WERI-Rb-1 (cell line): ENCODE measurements around the gene GGTA1.

ENCODE experiments used
- DNase-seq: peaks from one replicate; pipeline ENCODE4 v3.0.0-alpha.2; 2020
- H3K27ac ChIP-seq: fragments of 250-450 bp; sonication (Bioruptor Pico); 2 replicates; pipeline ENCODE4 v1.5.1; 2020; ENCODE audit warnings: mild to moderate bottlenecking, moderate library complexity
- H3K27me3 ChIP-seq: fragments of 250-450 bp; sonication (Bioruptor Pico); 2 replicates; pipeline ENCODE4 v1.5.1; 2021; ENCODE audit warnings: mild to moderate bottlenecking, low read depth, moderate library complexity; ENCODE audit not compliant: insufficient read depth, severe bottlenecking
- H3K36me3 ChIP-seq: fragments of 250-450 bp; sonication (Bioruptor Pico); 2 replicates; pipeline ENCODE4 v1.5.1; 2020; ENCODE audit warnings: mild to moderate bottlenecking, moderate library complexity
- H3K4me3 ChIP-seq: 2 replicates; pipeline ENCODE4 v1.5.1; 2011; ENCODE audit warnings: low read depth, mild to moderate bottlenecking, control low read depth, low read length
- H3K9me3 ChIP-seq: fragments of 250-450 bp; sonication (Bioruptor Pico); 2 replicates; pipeline ENCODE4 v1.5.1; 2021; ENCODE audit warnings: mild to moderate bottlenecking, moderate library complexity; ENCODE audit not compliant: severe bottlenecking
- CTCF ChIP-seq: IDR thresholded peaks from 2 replicates; pipeline ENCODE4 v1.5.1; 2011; ENCODE audit warnings: low read depth, mild to moderate bottlenecking, control low read depth, inconsistent platforms, low read length

Gene GGTA1

GRCh38 chr9:121476156-121476555, 23.5 kb downstream of the GGTA1 start:
- no peak overlapping the region for H3K27ac ChIP-seq
- H3K36me3 ChIP-seq, result no peaks in the 10 kb centered on the region
- TF ChIP-seq CTCF, result no peak
- H3K27me3 ChIP-seq, result no peaks in the 10 kb centered on the region
- no peaks in the 10 kb centered on the region for H3K9me3 ChIP-seq
- no peak for DNase-seq
- H3K4me3 ChIP-seq, result no peak overlapping the region

- no peak overlapping the region for H3K27ac ChIP-seq
- H3K9me3 ChIP-seq, result no peaks in the 10 kb centered on the region
- no peaks in the 10 kb centered on the region for H3K36me3 ChIP-seq
- no peak overlapping the region for H3K4me3 ChIP-seq
- DNase-seq, result no peak
- TF ChIP-seq CTCF, result no peak
- H3K27me3 ChIP-seq, result no peaks in the 10 kb centered on the region
Measured at GRCh38 chr9:121474231-121474947, 25.3 kb downstream of the GGTA1 start.

GRCh38 chr9:121473229-121473628, 26.4 kb downstream of the GGTA1 start:
- Histone ChIP-seq H3K27me3 (no peaks in the 10 kb centered on the region), H3K9me3 (no peaks in the 10 kb centered on the region), H3K27ac (no peak overlapping the region), H3K36me3 (no peaks in the 10 kb centered on the region), H3K4me3 (no peak overlapping the region)
- no peak for DNase-seq
- no peak for TF ChIP-seq CTCF

DNA sequence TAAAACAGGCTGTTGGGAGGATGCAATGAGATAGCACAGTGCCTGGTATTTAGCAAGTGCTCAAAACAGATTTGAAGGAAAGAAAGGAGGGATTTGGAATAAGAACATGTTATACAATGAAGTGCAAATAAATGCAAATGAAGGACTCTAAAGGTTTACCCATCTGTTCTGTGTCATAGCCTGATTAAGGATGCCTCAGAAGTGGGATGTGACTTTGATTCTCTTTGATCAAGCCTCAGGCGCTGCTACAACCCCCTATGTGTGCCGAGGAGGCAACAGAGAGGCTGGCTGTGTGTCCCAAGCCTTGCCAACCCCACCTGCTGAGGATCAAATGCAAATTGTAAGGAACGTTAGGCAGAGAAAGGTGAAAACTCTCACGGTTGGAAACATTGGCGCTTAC, 27.2 kb downstream of the GGTA1 start:
- H3K27ac ChIP-seq, result no peak overlapping the region
- no peaks in the 10 kb centered on the region for H3K36me3 ChIP-seq
- no peak for TF ChIP-seq CTCF
- H3K4me3 ChIP-seq, result no peak overlapping the region
- H3K9me3 ChIP-seq, result no peaks in the 10 kb centered on the region
- no peak for DNase-seq
- H3K27me3 ChIP-seq, result no peaks in the 10 kb centered on the region

DNA sequence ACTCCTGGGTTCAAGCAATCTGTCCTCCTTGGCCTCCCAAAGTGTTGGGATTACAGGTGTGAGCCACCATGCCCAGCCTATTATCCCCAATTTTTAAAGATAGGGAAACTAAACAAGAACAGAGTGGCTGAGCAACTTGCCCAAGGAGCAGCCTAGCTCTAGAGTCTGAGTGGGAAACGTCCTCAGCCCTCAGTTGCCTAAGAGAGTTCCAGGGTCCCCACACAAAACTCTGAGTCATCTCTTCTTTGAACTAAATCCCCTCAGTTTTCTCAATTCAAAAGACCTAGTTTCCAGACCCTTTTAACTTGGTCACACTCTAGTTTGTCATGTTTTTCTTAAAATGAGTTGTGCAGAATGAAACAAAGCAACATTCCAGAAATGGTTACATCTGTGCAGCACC, 33.5 kb downstream of the GGTA1 start:
- Histone ChIP-seq H3K36me3 (no peaks in the 10 kb centered on the region), H3K4me3 (no peak overlapping the region), H3K27ac (no peak overlapping the region), H3K27me3 (no peaks in the 10 kb centered on the region), H3K9me3 (no peaks in the 10 kb centered on the region)
- no peak for TF ChIP-seq CTCF
- no peak for DNase-seq

- Histone ChIP-seq H3K27ac (no peak overlapping the region), H3K4me3 (no peak overlapping the region), H3K27me3 (no peaks in the 10 kb centered on the region), H3K36me3 (no peaks in the 10 kb centered on the region), H3K9me3 (no peaks in the 10 kb centered on the region)
- no peak for TF ChIP-seq CTCF
- no peak for DNase-seq
Measured at GRCh38 chr9:121464968-121465367, 34.7 kb downstream of the GGTA1 start.
